Mesenchymal stem cell (in vitro differentiated cells and primary cell): ENCODE data around the gene CUEDC2.

Experiments used
- DNase-seq: peaks from one replicate; pipeline ENCODE4 v3.0.0-alpha.2; 2013
- H2AFZ ChIP-seq: one replicate; pipeline ENCODE4 v1.6.1; 2013; ENCODE audit warnings: low read depth, mild to moderate bottlenecking, control low read depth, inconsistent platforms, low read length, moderate library complexity
- H2AK5ac ChIP-seq: 2 replicates; pipeline ENCODE4 v1.6.1; 2013; ENCODE audit warnings: low read length, moderate library complexity, mild to moderate bottlenecking, inconsistent platforms; ENCODE audit not compliant: severe bottlenecking
- H2BK120ac ChIP-seq: one replicate; pipeline ENCODE4 v1.6.1; 2013; ENCODE audit warnings: low read depth, mild to moderate bottlenecking, inconsistent platforms, low read length, moderate library complexity
- H2BK12ac ChIP-seq, 2 experiments: one replicate each; pipeline ENCODE4 v1.6.1; 2013; ENCODE audit warnings: inconsistent platforms in 2 of 2, low read length in 2 of 2, mild to moderate bottlenecking in 2 of 2, moderate library complexity in 2 of 2, control low read depth in 1 of 2
- H2BK15ac ChIP-seq: one replicate; pipeline ENCODE4 v1.6.1; 2013; ENCODE audit warnings: mild to moderate bottlenecking, low read depth, inconsistent platforms; ENCODE audit not compliant: poor library complexity, severe bottlenecking
- H2BK5ac ChIP-seq: 2 replicates; pipeline ENCODE4 v1.6.1; 2013; ENCODE audit warnings: low read depth, mild to moderate bottlenecking, low read length, control low read depth, inconsistent platforms; ENCODE audit not compliant: poor library complexity, severe bottlenecking
- H3K14ac ChIP-seq, 2 experiments: one replicate each; pipeline ENCODE4 v1.6.1; 2013; ENCODE audit warnings: inconsistent platforms in 2 of 2, low read length in 2 of 2, control low read depth in 1 of 2, mild to moderate bottlenecking in 1 of 2, moderate library complexity in 1 of 2
- H3K18ac ChIP-seq, 2 experiments: one replicate each; pipeline ENCODE4 v1.6.1; 2013; ENCODE audit warnings: inconsistent platforms in 2 of 2, low read length in 2 of 2, control low read depth in 1 of 2, low read depth in 1 of 2, mild to moderate bottlenecking in 1 of 2
- H3K23ac ChIP-seq, 2 experiments: one replicate each; pipeline ENCODE4 v1.6.1; 2013; ENCODE audit warnings: inconsistent platforms in 2 of 2, low read length in 2 of 2, mild to moderate bottlenecking in 2 of 2, moderate library complexity in 2 of 2, control low read depth in 1 of 2
- H3K27ac ChIP-seq: 2 replicates; pipeline ENCODE4 v1.5.1; 2013; ENCODE audit warnings: mild to moderate bottlenecking, moderate library complexity, low read length, control low read depth, inconsistent platforms; ENCODE audit not compliant: poor library complexity, severe bottlenecking
- H3K27me3 ChIP-seq, 2 experiments: 2 replicates each; pipeline versions ENCODE4 v1.6.1 to v1.7.0; 2013; ENCODE audit warnings: low read length in 2 of 2, mild to moderate bottlenecking in 2 of 2, moderate library complexity in 2 of 2, control low read depth in 1 of 2, inconsistent platforms in 1 of 2; ENCODE audit not compliant: control insufficient read depth in 1 of 2, insufficient read depth in 1 of 2
- H3K36me3 ChIP-seq, 2 experiments: 2 replicates each; pipeline versions ENCODE4 v1.6.1 to v1.7.0; 2013; ENCODE audit warnings: low read length in 2 of 2, control low read depth in 1 of 2, inconsistent platforms in 1 of 2, low read depth in 1 of 2, mild to moderate bottlenecking in 1 of 2; ENCODE audit not compliant: insufficient read depth in 2 of 2, control insufficient read depth in 1 of 2
- H3K4ac ChIP-seq, 2 experiments: one replicate each; pipeline ENCODE4 v1.6.1; 2013; ENCODE audit warnings: inconsistent platforms in 2 of 2, low read length in 2 of 2, mild to moderate bottlenecking in 2 of 2, moderate library complexity in 2 of 2, control low read depth in 1 of 2, low read depth in 1 of 2
- H3K4me1 ChIP-seq: 2 replicates; pipeline ENCODE4 v1.6.1; 2013; ENCODE audit warnings: low read depth, low read length, control low read depth; ENCODE audit not compliant: control insufficient read depth, insufficient read depth
- H3K4me2 ChIP-seq: 2 replicates; pipeline ENCODE4 v1.6.1; 2013; ENCODE audit warnings: low read length, mild to moderate bottlenecking, inconsistent platforms; ENCODE audit not compliant: poor library complexity, severe bottlenecking
- H3K4me3 ChIP-seq, 2 experiments: 2 replicates each; pipeline versions ENCODE4 v1.5.1 to v1.7.0; 2013; ENCODE audit warnings: low read length in 2 of 2, mild to moderate bottlenecking in 2 of 2, control low read depth in 1 of 2, low read depth in 1 of 2; ENCODE audit not compliant: insufficient read depth in 1 of 2
- H3K79me1 ChIP-seq: replicated peaks from 2 replicates; pipeline ENCODE4 v1.6.1; 2013; ENCODE audit warnings: mild to moderate bottlenecking, control low read depth, low read length, inconsistent platforms; ENCODE audit not compliant: poor library complexity, severe bottlenecking
- H3K9ac ChIP-seq: 2 replicates; pipeline ENCODE4 v1.7.0; 2013; ENCODE audit warnings: mild to moderate bottlenecking, low read length, moderate library complexity
- H3K9me3 ChIP-seq: 2 replicates; pipeline ENCODE4 v1.7.0; 2013; ENCODE audit warnings: mild to moderate bottlenecking, low read length; ENCODE audit not compliant: control insufficient read depth
- H4K8ac ChIP-seq: one replicate; pipeline ENCODE4 v1.6.1; 2013; ENCODE audit warnings: inconsistent platforms, mild to moderate bottlenecking, low read length, moderate library complexity
- H4K91ac ChIP-seq: one replicate; pipeline ENCODE4 v1.6.1; 2013; ENCODE audit warnings: mild to moderate bottlenecking, low read length, inconsistent platforms
- WGBS: methylation state at CpG from one replicate; pipeline ENCODE4 v1.1.7; 2013; ENCODE audit warnings: mixed read lengths; 5-methylcytosine and 5-hydroxymethylcytosine counted together

The CUEDC2 gene

GRCh38 chr10:102435133-102435497, 2.7 kb upstream of the CUEDC2 start:
- peaks cover 16% of the 10 kb centered on the region for H3K4me1 ChIP-seq
- WGBS: 68% methylated on average over 3 of the region's 5 CpGs
- H3K27me3 ChIP-seq: peaks cover 0 to 32% of the 10 kb centered on the region in 2 experiments
- peak overlapping the region; percentile 99 for H4K8ac ChIP-seq
- no peaks in the 10 kb centered on the region for H3K9me3 ChIP-seq
- peak overlapping the region; percentile 42 for H2BK120ac ChIP-seq
- no peak overlapping the region for H3K27ac ChIP-seq
- DNase-seq: no peak
- peak overlapping the region; percentile 94 for H4K91ac ChIP-seq
- H3K36me3 ChIP-seq: peaks cover 0 to 4% of the 10 kb centered on the region in 2 experiments
- peak overlapping the region; percentile 72 for H3K9ac ChIP-seq
- no peak overlapping the region for H3K14ac ChIP-seq
- H3K79me1 ChIP-seq: peaks cover 9% of the 10 kb centered on the region
- H2BK15ac ChIP-seq: no peak overlapping the region
- H3K4ac ChIP-seq: peak overlapping the region; percentile 55 to 70
- H2BK5ac ChIP-seq: no peak overlapping the region
- peak overlapping the region in 1 of 2 experiments; percentile 76 for H3K4me3 ChIP-seq
- H3K4me2 ChIP-seq: no peak overlapping the region
- H2AFZ ChIP-seq: no peak overlapping the region
- H3K18ac ChIP-seq: peak overlapping the region; percentile 16 to 52
- no peak overlapping the region for H2AK5ac ChIP-seq
- peak overlapping the region; percentile 14 to 59 for H2BK12ac ChIP-seq
- peak overlapping the region in 1 of 2 experiments; percentile 23 for H3K23ac ChIP-seq

DNA sequence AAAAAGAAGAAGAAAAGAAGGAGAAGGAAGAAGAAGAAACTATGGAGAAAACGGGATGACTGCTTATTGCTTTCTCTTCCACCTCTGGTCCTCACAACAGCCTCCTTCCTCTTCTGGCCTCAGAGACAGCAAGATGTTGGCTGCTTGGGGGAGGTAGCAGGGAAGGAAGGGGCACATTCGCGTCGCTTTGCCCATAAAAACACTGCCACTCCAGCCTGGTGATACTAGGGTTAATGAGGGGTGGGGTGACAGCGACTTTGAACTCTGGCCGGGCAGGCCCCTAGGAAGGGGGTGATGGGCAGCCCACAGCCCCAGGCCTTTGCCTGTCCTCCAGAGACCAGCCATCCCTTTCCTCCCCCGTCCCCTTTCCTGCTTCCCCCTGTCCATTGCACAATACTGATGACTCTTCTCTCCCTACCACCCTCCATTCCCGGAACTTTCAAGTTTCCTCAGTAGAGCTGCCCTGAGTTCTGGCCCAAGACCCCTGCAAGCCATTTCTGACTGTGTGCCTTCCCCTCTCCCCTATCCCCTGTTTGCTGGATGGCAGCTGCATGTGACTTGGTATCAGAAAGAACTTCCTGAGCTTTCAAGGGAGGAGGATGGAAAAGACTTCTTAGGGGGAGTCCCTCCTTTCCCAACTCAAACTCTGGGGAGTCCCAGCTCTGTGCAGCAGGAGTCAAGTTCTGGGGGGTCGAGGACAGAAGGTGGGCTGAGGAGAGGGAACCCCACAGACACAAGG, 2.2 kb upstream of the CUEDC2 start:
- WGBS: 11% methylated on average over 5 of the region's 9 CpGs
- H3K23ac ChIP-seq: peak overlapping the region in 1 of 2 experiments; percentile 23
- peak overlapping the region; percentile 94 for H4K91ac ChIP-seq
- peaks cover 0 to 32% of the 10 kb centered on the region in 2 experiments for H3K27me3 ChIP-seq
- H2AK5ac ChIP-seq: no peak overlapping the region
- peak overlapping the region in 1 of 2 experiments; percentile 53 for H3K14ac ChIP-seq
- H3K4me3 ChIP-seq: peak overlapping the region in 1 of 2 experiments; percentile 76
- H3K79me1 ChIP-seq: peaks cover 10% of the 10 kb centered on the region
- H3K36me3 ChIP-seq: peaks cover under 1 to 4% of the 10 kb centered on the region in 2 experiments
- H3K4me1 ChIP-seq: peaks cover 16% of the 10 kb centered on the region
- H3K4me2 ChIP-seq: no peak overlapping the region
- H2BK15ac ChIP-seq: peak overlapping the region; percentile 83
- H2AFZ ChIP-seq: peak overlapping the region; percentile 73
- peak overlapping the region; percentile 89 to 91 for H3K4ac ChIP-seq
- H2BK120ac ChIP-seq: no peak overlapping the region
- H2BK5ac ChIP-seq: no peak overlapping the region
- peak overlapping the region; percentile 99 for H4K8ac ChIP-seq
- peak; percentile 75 for DNase-seq
- H2BK12ac ChIP-seq: peak overlapping the region; percentile 82 to 99
- peak overlapping the region; percentile 52 to 93 for H3K18ac ChIP-seq
- H3K9ac ChIP-seq: peak overlapping the region; percentile 72
- no peak overlapping the region for H3K27ac ChIP-seq
- no peaks in the 10 kb centered on the region for H3K9me3 ChIP-seq

- Histone ChIP-seq H2BK5ac (no peak overlapping the region), H3K4me3 (no peak overlapping the region), H3K9ac (no peak overlapping the region), H3K9me3 (no peaks in the 10 kb centered on the region), H2AFZ (no peak overlapping the region), H2BK15ac (peak overlapping the region; percentile 36), H2AK5ac (no peak overlapping the region), H3K4me2 (no peak overlapping the region), H3K27me3 (peaks cover 0 to 32% of the 10 kb centered on the region in 2 experiments), H4K91ac (peak overlapping the region; percentile 48), H3K36me3 (peaks cover 4% of the 10 kb centered on the region in 2 experiments), H3K79me1 (peaks cover 15% of the 10 kb centered on the region), H2BK12ac (peak overlapping the region; percentile 67 to 81), H3K4me1 (peaks cover 17% of the 10 kb centered on the region), H3K14ac (peak overlapping the region in 1 of 2 experiments; percentile 68), H4K8ac (peak overlapping the region; percentile 36), H3K27ac (no peak overlapping the region), H3K4ac (no peak overlapping the region), H3K18ac (no peak overlapping the region), H3K23ac (no peak overlapping the region), H2BK120ac (no peak overlapping the region)
- 89% methylated on average over 5 of the region's 5 CpGs for WGBS
- DNase-seq: no peak
Observed at GRCh38 chr10:102433619-102434046, 1.3 kb upstream of the CUEDC2 start.

GRCh38 chr10:102431452-102432124, 786 bp downstream of the CUEDC2 start:
- Histone ChIP-seq H2AK5ac (peak overlapping the region; percentile 57), H4K8ac (peak overlapping the region; percentile 89), H3K4me2 (peak overlapping the region; percentile 72), H3K27ac (peak overlapping the region; percentile 14), H3K14ac (peak overlapping the region in 1 of 2 experiments; percentile 39), H3K18ac (peak overlapping the region in 1 of 2 experiments; percentile 72), H3K79me1 (peaks cover 17% of the 10 kb centered on the region), H3K23ac (no peak overlapping the region), H2BK120ac (no peak overlapping the region), H3K4ac (peak overlapping the region; percentile 39 to 80), H2BK15ac (no peak overlapping the region), H3K36me3 (peaks cover 4% of the 10 kb centered on the region in 2 experiments), H3K4me3 (peak overlapping the region; percentile 81 to 97), H2BK5ac (no peak overlapping the region), H3K4me1 (peaks cover 17% of the 10 kb centered on the region), H3K9me3 (no peaks in the 10 kb centered on the region), H3K9ac (peak overlapping the region; percentile 97), H3K27me3 (peaks cover 0 to 32% of the 10 kb centered on the region in 2 experiments), H2AFZ (peak overlapping the region; percentile 7), H2BK12ac (peak overlapping the region in 1 of 2 experiments; percentile 32), H4K91ac (peak overlapping the region; percentile 20)
- WGBS: 24% methylated on average over 4 of the region's 4 CpGs
- peak; percentile 46 for DNase-seq
